Measurements from ENCODE around the gene MOB3B.
A peak's percentile ranks its signal among the peaks of the same experiment; 100 is the strongest.

Gene MOB3B

DNA sequence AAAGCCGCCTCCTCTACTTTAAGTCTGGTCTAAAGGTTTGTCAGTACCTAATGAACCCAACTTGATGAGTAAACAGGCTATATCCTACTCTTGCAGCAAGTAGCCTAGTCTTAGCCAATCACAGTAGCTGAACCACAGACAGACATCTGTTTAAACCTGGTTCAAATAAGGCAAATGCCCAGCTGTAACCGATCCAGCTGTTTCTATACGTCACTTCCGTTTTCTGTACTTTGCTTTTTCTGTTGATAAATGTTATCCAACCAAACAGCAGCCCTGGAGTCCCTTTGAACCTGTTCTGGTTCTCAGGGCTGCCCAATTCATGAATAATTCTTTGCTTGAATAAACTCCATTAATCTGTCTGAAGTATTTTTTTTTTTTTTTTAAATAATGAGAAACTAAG, 155.8 kb downstream of the MOB3B start:
- H3K27ac ChIP-seq (ENCODE audit: extremely low read depth, low read depth, low read length): no peak overlapping the region
- ChIA-PET CTCF (interaction anchor here (0.6 kb wide), 1 partner anchor 16 kb away, joined by 4 read pairs; no protein-coding TSS in a partner anchor), POLR2A (interaction anchor here (0.7 kb wide), 1 partner anchor 91 kb away, joined by 3 read pairs; no protein-coding TSS in a partner anchor)
- TF ChIP-seq ZNF549 (tag by site-specific recombination; IDR thresholded peaks at IDR 0.05): peak; percentile 74
- no peak for TF ChIP-seq ZSCAN23 (tag by site-specific recombination; IDR thresholded peaks at IDR 0.05)
- no peak for TF ChIP-seq ZNF510 (tag by site-specific recombination; IDR thresholded peaks at IDR 0.05; ENCODE audit: insufficient replicate concordance)
- peaks cover 16% of the 10 kb centered on the region for H3K4me1 ChIP-seq (ENCODE audit: control insufficient read depth, insufficient read depth, low read length)
- no peak overlapping the region for H3K4me3 ChIP-seq (ENCODE audit: low read depth, low read length)
- no peaks in the 10 kb centered on the region for H3K36me3 ChIP-seq (ENCODE audit: control insufficient read depth in 2 of 2, insufficient read depth in 1 of 2, low read length in 2 of 2)
- H3K9me3 ChIP-seq (ENCODE audit: control insufficient read depth, insufficient read depth, low read depth, low read length): no peaks in the 10 kb centered on the region

DNA sequence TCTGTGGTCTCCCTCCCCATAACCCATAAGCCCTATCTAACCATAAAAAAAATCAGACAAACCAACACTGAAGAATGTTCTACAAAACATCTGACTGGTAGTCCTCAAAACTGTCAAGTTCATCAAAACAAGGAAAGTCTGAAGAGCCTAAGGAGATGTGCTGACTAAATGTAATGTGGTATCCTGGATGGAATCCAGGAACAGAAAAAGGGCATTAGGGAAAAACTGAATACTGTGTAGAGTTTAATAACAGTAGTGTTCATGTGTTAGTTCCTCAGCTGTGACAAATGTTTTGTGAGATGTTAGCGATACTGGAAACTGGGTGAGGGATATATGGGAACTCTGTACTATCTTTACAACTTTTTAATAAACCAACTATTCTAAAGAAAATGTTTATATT, 157.0 kb downstream of the MOB3B start:
- POLR2A ChIA-PET: no interaction called here
- Histone ChIP-seq H3K4me1 (ENCODE audit: control insufficient read depth, insufficient read depth, low read length) (peaks cover 24% of the 10 kb centered on the region), H3K27ac (ENCODE audit: extremely low read depth, low read depth, low read length) (no peak overlapping the region), H3K36me3 (ENCODE audit: control insufficient read depth in 2 of 2, insufficient read depth in 1 of 2, low read length in 2 of 2) (no peaks in the 10 kb centered on the region), H3K4me3 (ENCODE audit: low read depth, low read length) (no peak overlapping the region), H3K9me3 (ENCODE audit: control insufficient read depth, insufficient read depth, low read depth, low read length) (no peaks in the 10 kb centered on the region)
- CTCF ChIA-PET: interaction anchor here (0.8 to 1.0 kb wide), 2 partner anchors 158 to 1177 kb away, joined by 3 to 4 read pairs; no protein-coding TSS in a partner anchor
- TF ChIP-seq, protein P1, sequence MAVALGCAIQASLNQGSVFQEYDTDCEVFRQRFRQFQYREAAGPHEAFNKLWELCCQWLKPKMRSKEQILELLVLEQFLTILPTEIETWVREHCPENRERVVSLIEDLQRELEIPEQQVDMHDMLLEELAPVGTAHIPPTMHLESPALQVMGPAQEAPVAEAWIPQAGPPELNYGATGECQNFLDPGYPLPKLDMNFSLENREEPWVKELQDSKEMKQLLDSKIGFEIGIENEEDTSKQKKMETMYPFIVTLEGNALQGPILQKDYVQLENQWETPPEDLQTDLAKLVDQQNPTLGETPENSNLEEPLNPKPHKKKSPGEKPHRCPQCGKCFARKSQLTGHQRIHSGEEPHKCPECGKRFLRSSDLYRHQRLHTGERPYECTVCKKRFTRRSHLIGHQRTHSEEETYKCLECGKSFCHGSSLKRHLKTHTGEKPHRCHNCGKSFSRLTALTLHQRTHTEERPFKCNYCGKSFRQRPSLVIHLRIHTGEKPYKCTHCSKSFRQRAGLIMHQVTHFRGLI (tag by site-specific recombination; IDR thresholded peaks at IDR 0.05): no peak
- TF ChIP-seq ZNF112 (tag by site-specific recombination; IDR thresholded peaks at IDR 0.05) (no peak), ZNF221 (tag by site-specific recombination; IDR thresholded peaks at IDR 0.05; ENCODE audit: borderline replicate concordance) (no peak), ZSCAN16 (tag by site-specific recombination; IDR thresholded peaks at IDR 0.05) (no peak), ZNF394 (tag by site-specific recombination; IDR thresholded peaks at IDR 0.05; ENCODE audit: borderline replicate concordance) (no peak), ZNF621 (tag by site-specific recombination; IDR thresholded peaks at IDR 0.05) (no peak), ZNF785 (tag by site-specific recombination; IDR thresholded peaks at IDR 0.05) (no peak), SCRT1 (tag by site-specific recombination; IDR thresholded peaks at IDR 0.05; ENCODE audit: borderline replicate concordance) (no peak), ZNF146 (tag by site-specific recombination; IDR thresholded peaks at IDR 0.05) (no peak)
- TF ChIP-seq, protein P2, sequence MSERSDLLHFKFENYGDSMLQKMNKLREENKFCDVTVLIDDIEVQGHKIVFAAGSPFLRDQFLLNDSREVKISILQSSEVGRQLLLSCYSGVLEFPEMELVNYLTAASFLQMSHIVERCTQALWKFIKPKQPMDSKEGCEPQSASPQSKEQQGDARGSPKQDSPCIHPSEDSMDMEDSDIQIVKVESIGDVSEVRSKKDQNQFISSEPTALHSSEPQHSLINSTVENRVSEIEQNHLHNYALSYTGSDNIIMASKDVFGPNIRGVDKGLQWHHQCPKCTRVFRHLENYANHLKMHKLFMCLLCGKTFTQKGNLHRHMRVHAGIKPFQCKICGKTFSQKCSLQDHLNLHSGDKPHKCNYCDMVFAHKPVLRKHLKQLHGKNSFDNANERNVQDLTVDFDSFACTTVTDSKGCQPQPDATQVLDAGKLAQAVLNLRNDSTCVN (tag by site-specific recombination; optimal IDR thresholded peaks at IDR 0.05): no peak

DNA sequence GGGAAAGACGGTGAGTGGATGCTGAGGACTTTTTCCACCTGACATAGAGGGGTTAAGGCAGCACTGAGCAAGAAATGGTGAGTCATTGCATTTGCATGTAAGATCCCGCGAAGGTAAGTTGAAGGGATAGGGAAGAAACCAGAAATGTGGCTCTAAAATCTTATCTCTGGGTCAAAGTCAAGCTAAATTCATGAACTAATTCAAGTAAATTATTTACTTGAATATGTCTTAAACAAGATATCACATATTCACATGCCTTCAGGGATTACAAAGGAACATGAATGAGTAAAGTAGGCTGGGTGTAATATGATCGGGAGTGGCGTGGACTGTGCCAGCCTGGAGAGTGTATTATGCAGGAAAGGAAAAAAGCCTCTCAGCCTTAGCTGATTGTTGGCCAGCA, 158.2 kb downstream of the MOB3B start:
- Histone ChIP-seq H3K9me3 (ENCODE audit: control insufficient read depth, insufficient read depth, low read depth, low read length) (no peaks in the 10 kb centered on the region), H3K4me1 (ENCODE audit: control insufficient read depth, insufficient read depth, low read length) (peaks cover 24% of the 10 kb centered on the region), H3K27ac (ENCODE audit: extremely low read depth, low read depth, low read length) (no peak overlapping the region), H3K4me3 (ENCODE audit: low read depth, low read length) (no peak overlapping the region; the same call in 1 of the 2 replicates), H3K36me3 (ENCODE audit: control insufficient read depth in 2 of 2, insufficient read depth in 1 of 2, low read length in 2 of 2) (no peaks in the 10 kb centered on the region)
- POLR2A ChIA-PET: no interaction called here
- CTCF ChIA-PET: interaction anchor here (1.0 kb wide), 1 partner anchor 16 kb away, joined by 3 read pairs; no protein-coding TSS in a partner anchor
- TF ChIP-seq, protein P3, sequence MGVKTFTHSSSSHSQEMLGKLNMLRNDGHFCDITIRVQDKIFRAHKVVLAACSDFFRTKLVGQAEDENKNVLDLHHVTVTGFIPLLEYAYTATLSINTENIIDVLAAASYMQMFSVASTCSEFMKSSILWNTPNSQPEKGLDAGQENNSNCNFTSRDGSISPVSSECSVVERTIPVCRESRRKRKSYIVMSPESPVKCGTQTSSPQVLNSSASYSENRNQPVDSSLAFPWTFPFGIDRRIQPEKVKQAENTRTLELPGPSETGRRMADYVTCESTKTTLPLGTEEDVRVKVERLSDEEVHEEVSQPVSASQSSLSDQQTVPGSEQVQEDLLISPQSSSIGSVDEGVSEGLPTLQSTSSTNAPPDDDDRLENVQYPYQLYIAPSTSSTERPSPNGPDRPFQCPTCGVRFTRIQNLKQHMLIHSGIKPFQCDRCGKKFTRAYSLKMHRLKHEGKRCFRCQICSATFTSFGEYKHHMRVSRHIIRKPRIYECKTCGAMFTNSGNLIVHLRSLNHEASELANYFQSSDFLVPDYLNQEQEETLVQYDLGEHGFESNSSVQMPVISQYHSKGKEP (tag by site-specific recombination; IDR thresholded peaks at IDR 0.05): no peak
- TF ChIP-seq, protein P4, sequence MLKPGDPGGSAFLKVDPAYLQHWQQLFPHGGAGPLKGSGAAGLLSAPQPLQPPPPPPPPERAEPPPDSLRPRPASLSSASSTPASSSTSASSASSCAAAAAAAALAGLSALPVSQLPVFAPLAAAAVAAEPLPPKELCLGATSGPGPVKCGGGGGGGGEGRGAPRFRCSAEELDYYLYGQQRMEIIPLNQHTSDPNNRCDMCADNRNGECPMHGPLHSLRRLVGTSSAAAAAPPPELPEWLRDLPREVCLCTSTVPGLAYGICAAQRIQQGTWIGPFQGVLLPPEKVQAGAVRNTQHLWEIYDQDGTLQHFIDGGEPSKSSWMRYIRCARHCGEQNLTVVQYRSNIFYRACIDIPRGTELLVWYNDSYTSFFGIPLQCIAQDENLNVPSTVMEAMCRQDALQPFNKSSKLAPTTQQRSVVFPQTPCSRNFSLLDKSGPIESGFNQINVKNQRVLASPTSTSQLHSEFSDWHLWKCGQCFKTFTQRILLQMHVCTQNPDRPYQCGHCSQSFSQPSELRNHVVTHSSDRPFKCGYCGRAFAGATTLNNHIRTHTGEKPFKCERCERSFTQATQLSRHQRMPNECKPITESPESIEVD (tag by site-specific recombination; IDR thresholded peaks at IDR 0.05): peak; percentile 8; the same call in 1 of the 2 replicates
- TF ChIP-seq ZFP41 (tag by site-specific recombination; IDR thresholded peaks at IDR 0.05; ENCODE audit: borderline replicate concordance) (no peak), ZSCAN16 (tag by site-specific recombination; IDR thresholded peaks at IDR 0.05) (no peak), ZNF600 (tag by site-specific recombination; IDR thresholded peaks at IDR 0.05) (peak; percentile 51; the same call in 1 of the 2 replicates)
- TF ChIP-seq, protein P5, sequence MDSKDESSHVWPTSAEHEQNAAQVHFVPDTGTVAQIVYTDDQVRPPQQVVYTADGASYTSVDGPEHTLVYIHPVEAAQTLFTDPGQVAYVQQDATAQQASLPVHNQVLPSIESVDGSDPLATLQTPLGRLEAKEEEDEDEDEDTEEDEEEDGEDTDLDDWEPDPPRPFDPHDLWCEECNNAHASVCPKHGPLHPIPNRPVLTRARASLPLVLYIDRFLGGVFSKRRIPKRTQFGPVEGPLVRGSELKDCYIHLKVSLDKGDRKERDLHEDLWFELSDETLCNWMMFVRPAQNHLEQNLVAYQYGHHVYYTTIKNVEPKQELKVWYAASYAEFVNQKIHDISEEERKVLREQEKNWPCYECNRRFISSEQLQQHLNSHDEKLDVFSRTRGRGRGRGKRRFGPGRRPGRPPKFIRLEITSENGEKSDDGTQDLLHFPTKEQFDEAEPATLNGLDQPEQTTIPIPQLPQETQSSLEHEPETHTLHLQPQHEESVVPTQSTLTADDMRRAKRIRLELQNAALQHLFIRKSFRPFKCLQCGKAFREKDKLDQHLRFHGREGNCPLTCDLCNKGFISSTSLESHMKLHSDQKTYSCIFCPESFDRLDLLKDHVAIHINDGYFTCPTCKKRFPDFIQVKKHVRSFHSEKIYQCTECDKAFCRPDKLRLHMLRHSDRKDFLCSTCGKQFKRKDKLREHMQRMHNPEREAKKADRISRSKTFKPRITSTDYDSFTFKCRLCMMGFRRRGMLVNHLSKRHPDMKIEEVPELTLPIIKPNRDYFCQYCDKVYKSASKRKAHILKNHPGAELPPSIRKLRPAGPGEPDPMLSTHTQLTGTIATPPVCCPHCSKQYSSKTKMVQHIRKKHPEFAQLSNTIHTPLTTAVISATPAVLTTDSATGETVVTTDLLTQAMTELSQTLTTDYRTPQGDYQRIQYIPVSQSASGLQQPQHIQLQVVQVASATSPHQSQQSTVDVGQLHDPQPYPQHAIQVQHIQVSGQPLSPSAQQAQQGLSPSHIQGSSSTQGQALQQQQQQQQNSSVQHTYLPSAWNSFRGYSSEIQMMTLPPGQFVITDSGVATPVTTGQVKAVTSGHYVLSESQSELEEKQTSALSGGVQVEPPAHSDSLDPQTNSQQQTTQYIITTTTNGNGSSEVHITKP (tag by site-specific recombination; IDR thresholded peaks at IDR 0.05): peak; percentile 79; the same call in 1 of the 2 replicates

All from HEK293 (cell line).